SKM-1 (cell line): ENCODE results near the gene CD151.

Experiments
- DNase-seq: peaks from one replicate; lab custom pipeline; 2025; ENCODE audit not compliant: unreplicated experiment; lab: John Stamatoyannopoulos, UW

Gene CD151

GRCh38 chr11:855330-855674, 22.6 kb downstream of the CD151 start:
- DNase-seq: no peak

- no peak for DNase-seq
Observed at GRCh38 chr11:855796-856195, 23.0 kb downstream of the CD151 start.

GRCh38 chr11:856397-856796, 23.6 kb downstream of the CD151 start:
- no peak for DNase-seq

GRCh38 chr11:858053-858761, 25.5 kb downstream of the CD151 start:
- no peak for DNase-seq

- DNase-seq: no peak
Observed at GRCh38 chr11:858762-859339, 26.1 kb downstream of the CD151 start.

- no peak for DNase-seq
Observed at GRCh38 chr11:859394-860131, 26.8 kb downstream of the CD151 start.

GRCh38 chr11:860234-861104, 27.7 kb downstream of the CD151 start:
- no peak for DNase-seq

GRCh38 chr11:861105-861479, 28.3 kb downstream of the CD151 start:
- no peak for DNase-seq

GRCh38 chr11:862081-862661, 29.4 kb downstream of the CD151 start:
- no peak for DNase-seq

- DNase-seq: no peak
Observed at GRCh38 chr11:862696-863022, 29.9 kb downstream of the CD151 start.

GRCh38 chr11:863023-863909, 30.5 kb downstream of the CD151 start:
- DNase-seq: no peak

GRCh38 chr11:863910-864827, 31.4 kb downstream of the CD151 start:
- DNase-seq: no peak

- no peak for DNase-seq
Observed at GRCh38 chr11:864898-865297, 32.1 kb downstream of the CD151 start.

- no peak for DNase-seq
Observed at GRCh38 chr11:865462-866430, 33.0 kb downstream of the CD151 start.

- no peak for DNase-seq
Observed at GRCh38 chr11:866481-866880, 33.7 kb downstream of the CD151 start.

- DNase-seq: no peak
Observed at GRCh38 chr11:867856-868358, 35.2 kb downstream of the CD151 start.

GRCh38 chr11:868394-868793, 35.6 kb downstream of the CD151 start:
- no peak for DNase-seq

- no peak for DNase-seq
Observed at GRCh38 chr11:868802-869201, 36.0 kb downstream of the CD151 start.
